GM10266 (cell line): ENCODE data around the gene ADAM33.

Experiments used
- DNase-seq: peaks from one replicate; pipeline ENCODE4 v3.0.0; 2012; ENCODE audit errors: extremely low spot score
- TF ChIP-seq, protein P1 (sequence below): IDR thresholded peaks from 2 replicates; pipeline ENCODE4 v1.5.1; 2012; ENCODE audit warnings: mild to moderate bottlenecking, low read depth; ENCODE audit not compliant: control insufficient read depth, insufficient read depth; ENCODE audit errors: missing control alignments

ADAM33 gene, protein sequence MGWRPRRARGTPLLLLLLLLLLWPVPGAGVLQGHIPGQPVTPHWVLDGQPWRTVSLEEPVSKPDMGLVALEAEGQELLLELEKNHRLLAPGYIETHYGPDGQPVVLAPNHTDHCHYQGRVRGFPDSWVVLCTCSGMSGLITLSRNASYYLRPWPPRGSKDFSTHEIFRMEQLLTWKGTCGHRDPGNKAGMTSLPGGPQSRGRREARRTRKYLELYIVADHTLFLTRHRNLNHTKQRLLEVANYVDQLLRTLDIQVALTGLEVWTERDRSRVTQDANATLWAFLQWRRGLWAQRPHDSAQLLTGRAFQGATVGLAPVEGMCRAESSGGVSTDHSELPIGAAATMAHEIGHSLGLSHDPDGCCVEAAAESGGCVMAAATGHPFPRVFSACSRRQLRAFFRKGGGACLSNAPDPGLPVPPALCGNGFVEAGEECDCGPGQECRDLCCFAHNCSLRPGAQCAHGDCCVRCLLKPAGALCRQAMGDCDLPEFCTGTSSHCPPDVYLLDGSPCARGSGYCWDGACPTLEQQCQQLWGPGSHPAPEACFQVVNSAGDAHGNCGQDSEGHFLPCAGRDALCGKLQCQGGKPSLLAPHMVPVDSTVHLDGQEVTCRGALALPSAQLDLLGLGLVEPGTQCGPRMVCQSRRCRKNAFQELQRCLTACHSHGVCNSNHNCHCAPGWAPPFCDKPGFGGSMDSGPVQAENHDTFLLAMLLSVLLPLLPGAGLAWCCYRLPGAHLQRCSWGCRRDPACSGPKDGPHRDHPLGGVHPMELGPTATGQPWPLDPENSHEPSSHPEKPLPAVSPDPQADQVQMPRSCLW

DNA sequence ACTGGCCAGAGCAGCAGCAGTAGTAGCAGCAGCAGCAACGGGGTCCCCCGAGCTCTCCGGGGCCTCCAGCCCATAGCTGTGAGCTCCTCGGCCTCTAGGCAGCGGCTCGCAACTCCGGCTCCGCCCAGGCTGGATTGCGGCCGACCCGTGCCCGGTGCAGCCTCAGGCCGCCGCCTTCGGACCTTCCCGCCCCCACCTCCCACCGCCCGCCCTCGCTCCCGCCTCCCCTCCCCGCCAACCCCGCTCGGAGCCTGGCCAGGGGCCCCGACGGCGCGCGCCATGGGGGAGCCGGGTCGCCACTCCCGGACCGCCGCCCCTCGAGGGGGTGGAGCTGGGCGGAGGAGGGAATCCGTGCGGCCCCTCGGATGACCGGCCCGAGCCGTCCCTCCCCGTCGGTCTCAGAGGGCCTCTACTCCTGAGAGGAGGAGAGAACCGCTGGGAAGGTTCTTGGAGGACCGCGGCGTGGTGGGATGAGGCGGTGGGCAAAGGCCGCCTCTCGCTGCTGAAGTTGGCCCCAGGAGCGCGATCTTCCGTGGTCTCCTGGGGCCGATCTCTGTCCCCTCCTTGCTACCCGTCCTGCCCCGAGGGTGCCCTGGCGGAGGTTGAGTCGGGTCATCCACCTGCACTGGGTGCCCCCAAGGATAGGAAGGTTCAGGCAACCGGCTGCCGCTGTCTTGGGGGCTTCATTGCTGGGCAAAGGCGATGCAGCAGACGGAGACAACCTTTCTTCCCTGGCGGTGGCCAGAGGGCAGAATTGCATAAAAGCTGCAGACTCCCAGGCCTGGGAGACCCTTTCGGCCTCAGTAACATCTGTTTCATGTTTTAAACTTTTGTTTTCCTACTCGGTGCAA is at the start of gene ADAM33:
TSS of gene ADAM33 (minus strand) at position 80 of the 851 bp plus-strand sequence. CDS start at position 74, 6 bp downstream.
- TF ChIP-seq, protein P1, sequence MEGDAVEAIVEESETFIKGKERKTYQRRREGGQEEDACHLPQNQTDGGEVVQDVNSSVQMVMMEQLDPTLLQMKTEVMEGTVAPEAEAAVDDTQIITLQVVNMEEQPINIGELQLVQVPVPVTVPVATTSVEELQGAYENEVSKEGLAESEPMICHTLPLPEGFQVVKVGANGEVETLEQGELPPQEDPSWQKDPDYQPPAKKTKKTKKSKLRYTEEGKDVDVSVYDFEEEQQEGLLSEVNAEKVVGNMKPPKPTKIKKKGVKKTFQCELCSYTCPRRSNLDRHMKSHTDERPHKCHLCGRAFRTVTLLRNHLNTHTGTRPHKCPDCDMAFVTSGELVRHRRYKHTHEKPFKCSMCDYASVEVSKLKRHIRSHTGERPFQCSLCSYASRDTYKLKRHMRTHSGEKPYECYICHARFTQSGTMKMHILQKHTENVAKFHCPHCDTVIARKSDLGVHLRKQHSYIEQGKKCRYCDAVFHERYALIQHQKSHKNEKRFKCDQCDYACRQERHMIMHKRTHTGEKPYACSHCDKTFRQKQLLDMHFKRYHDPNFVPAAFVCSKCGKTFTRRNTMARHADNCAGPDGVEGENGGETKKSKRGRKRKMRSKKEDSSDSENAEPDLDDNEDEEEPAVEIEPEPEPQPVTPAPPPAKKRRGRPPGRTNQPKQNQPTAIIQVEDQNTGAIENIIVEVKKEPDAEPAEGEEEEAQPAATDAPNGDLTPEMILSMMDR: no peak
- DNase-seq: no peak

- TF ChIP-seq, protein P1: no peak
- no peak for DNase-seq
Measured at GRCh38 chr20:3730803-3731672, 49.2 kb upstream of the ADAM33 start.

- no peak for DNase-seq
- TF ChIP-seq, protein P1: no peak
Measured at GRCh38 chr20:3729811-3730540, 48.2 kb upstream of the ADAM33 start.

GRCh38 chr20:3729378-3729777 is 47.6 kb upstream of the ADAM33 start:
- TF ChIP-seq, protein P1: no peak
- DNase-seq: no peak

DNA sequence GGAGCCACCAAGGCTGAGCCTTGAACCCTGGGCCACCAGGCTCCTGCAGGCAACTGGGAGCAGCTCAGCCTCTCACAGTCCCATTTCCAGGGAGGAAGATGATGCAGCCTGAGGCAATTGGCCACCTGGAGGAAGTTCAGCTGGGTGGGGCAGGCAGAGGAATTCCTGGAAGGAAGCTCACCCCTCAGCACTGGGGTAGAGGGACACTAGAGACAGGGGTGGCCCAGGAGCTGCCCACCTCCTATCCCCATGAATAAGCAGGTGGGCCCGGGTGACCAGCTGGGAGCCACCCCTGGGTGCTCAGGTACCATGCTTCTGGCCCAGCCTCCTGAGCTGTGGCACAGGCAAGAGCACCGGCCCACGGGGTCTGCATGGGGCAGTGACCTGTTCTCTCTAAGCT is 47.1 kb upstream of the ADAM33 start:
- TF ChIP-seq, protein P1: no peak
- no peak for DNase-seq

GRCh38 chr20:3728354-3728753 is 46.5 kb upstream of the ADAM33 start:
- TF ChIP-seq, protein P1: no peak
- DNase-seq: no peak
